HTR-8/SVneo (cell line): Measurements from ENCODE around the gene RBMXL3.
A peak's percentile ranks its signal among the peaks of the same experiment; 100 is the strongest.
"Not testable (repeated sequence)": the region's sequence is repeated elsewhere in the genome, so short reads cannot be mapped to it uniquely, and the experiment has no call there.

Source experiments
- DNase-seq: peaks from one replicate; pipeline ENCODE4 v3.0.0; 2011; ENCODE audit warnings: low spot score, mixed read lengths; ENCODE audit not compliant: insufficient read length
- FAIRE-seq: peaks from 2 replicates; lab custom pipeline; 2011; peaks lifted over from hg19 to GRCh38; lab: Jason Lieb, UNC

Gene RBMXL3

GRCh38 chrX:115189110-115189509 is at the start of gene RBMXL3:
RBMXL3 (plus strand) TSS chrX:115189410; CDS start chrX:115189442, 32 bp downstream.
- FAIRE-seq = no peak
- no peak for DNase-seq

GRCh38 chrX:115142057-115142456 is 47.2 kb upstream of the RBMXL3 start:
- DNase-seq = no peak
- FAIRE-seq = no peak

GRCh38 chrX:115147220-115147619 is 42.0 kb upstream of the RBMXL3 start:
- DNase-seq (peak; percentile 1), FAIRE-seq (no peak)

GRCh38 chrX:115173181-115173580 is 16.0 kb upstream of the RBMXL3 start:
- DNase-seq (no peak), FAIRE-seq (no peak)

- DNase-seq (no peak), FAIRE-seq (no peak)
These were observed 14.7 kb upstream of the RBMXL3 start for GRCh38 chrX:115174548-115174947.

GRCh38 chrX:115177932-115178331 is 11.3 kb upstream of the RBMXL3 start:
- no peak for DNase-seq
- no peak for FAIRE-seq

GRCh38 chrX:115178473-115178872 is 10.7 kb upstream of the RBMXL3 start:
- FAIRE-seq = no peak
- DNase-seq = no peak

GRCh38 chrX:115183980-115184379 is 5.2 kb upstream of the RBMXL3 start:
- no peak for FAIRE-seq
- DNase-seq = no peak

GRCh38 chrX:115189646-115190635 is 731 bp downstream of the RBMXL3 start:
- no peak for FAIRE-seq
- DNase-seq = no peak

- no peak for FAIRE-seq
These were observed 1.7 kb downstream of the RBMXL3 start for GRCh38 chrX:115190636-115191489.

GRCh38 chrX:115191490-115192243 is 2.5 kb downstream of the RBMXL3 start:
- no peak for DNase-seq
- no peak for FAIRE-seq

More at GRCh38 chrX:115190636-115191489, 1.7 kb downstream of the RBMXL3 start:
- DNase-seq = no peak

GRCh38 chrX:115192244-115192700 is 3.1 kb downstream of the RBMXL3 start:
- no peak for DNase-seq
- FAIRE-seq = no peak

GRCh38 chrX:115204040-115204439 is 14.8 kb downstream of the RBMXL3 start:
- FAIRE-seq (no peak), DNase-seq (no peak)

- FAIRE-seq, DNase-seq: not testable (repeated sequence)
These were observed 20.3 kb downstream of the RBMXL3 start for GRCh38 chrX:115209547-115209946.

GRCh38 chrX:115214151-115214550 is 24.9 kb downstream of the RBMXL3 start:
- DNase-seq (no peak), FAIRE-seq (no peak)

GRCh38 chrX:115214605-115215004 is 25.4 kb downstream of the RBMXL3 start:
- FAIRE-seq (no peak), DNase-seq (no peak)

- not testable (repeated sequence) for FAIRE-seq, DNase-seq
These were observed 28.1 kb downstream of the RBMXL3 start for GRCh38 chrX:115217346-115217745.

GRCh38 chrX:115226929-115227328 is 37.7 kb downstream of the RBMXL3 start:
- no peak for FAIRE-seq
- DNase-seq = no peak

GRCh38 chrX:115229337-115230003 is 40.3 kb downstream of the RBMXL3 start:
- FAIRE-seq (no peak), DNase-seq (no peak)
